HepG2 (cell line): ENCODE results near the gene NUP93. TPM values are rescaled to one million over a fixed set of nuclear protein-coding genes. Genes with fewer than 3 reads are reported as not detected.

Source experiments
- ATAC-seq: fragments of 200-7000 bp; cut with Tn5 transposase; 3 replicates; pipeline ENCODE4 v1.9.1; 2020; ENCODE audit warnings: mild to moderate bottlenecking, moderate library complexity
- BruUV-seq: library from RNA; stranded (reverse); fragments of 400-500 nt; replicated peaks from 2 replicates; lab custom pipeline; 2021; lab: Mats Ljungman, UMichigan
- CTCF ChIA-PET: fragments of 300-600 bp; formaldehyde crosslinking; extraction: SDS; loops from one replicate; lab custom pipeline; 2021; ENCODE audit warnings: low total read pairs, inconsistent platforms, low intra/inter-chr PET ratio; lab: Yijun Ruan, JAX
- POLR2A ChIA-PET: fragments of 350-600 bp; sonication (Branson Sonifier 250); formaldehyde crosslinking; loops from one replicate; lab custom pipeline; 2020; ENCODE audit warnings: antibody characterized with exemption, inconsistent platforms; lab: Yijun Ruan, JAX
- DNase-seq: peaks from one replicate; pipeline ENCODE4 v3.0.0-alpha.2; 2015; ENCODE audit warnings: low spot score
- FAIRE-seq: peaks from 3 replicates; lab custom pipeline; 2011; peaks lifted over from hg19 to GRCh38; lab: Jason Lieb, UNC
- H2AFZ ChIP-seq: one replicate; pipeline ENCODE4 v1.6.1; 2011; ENCODE audit warnings: low read length, inconsistent platforms
- H3K27ac ChIP-seq: fragments of 300-600 bp; 3 replicates; pipeline ENCODE4 v1.8.0; 2011; ENCODE audit warnings: mixed run types, mild to moderate bottlenecking, mixed read lengths, low read length, inconsistent platforms; ENCODE audit not compliant: insufficient read depth; ENCODE audit errors: extremely low read length
- H3K27me3 ChIP-seq, 2 experiments: fragments of 200-600 bp in 1 of 2; 2 replicates in 1 of 2; 3 replicates in 1 of 2; pipeline versions ENCODE4 v1.6.0 to v1.8.0; 2011; ENCODE audit warnings: low read length in 2 of 2, mild to moderate bottlenecking in 2 of 2, moderate library complexity in 2 of 2, inconsistent platforms in 1 of 2; ENCODE audit not compliant: insufficient read depth in 2 of 2, control insufficient read depth in 1 of 2
- H3K36me3 ChIP-seq, 2 experiments: fragments of 200-600 bp in 1 of 2; replicated peaks in 1 of 2; 2 replicates in 1 of 2; 3 replicates in 1 of 2; pipeline versions ENCODE4 v1.5.1 to v1.8.0; 2011; ENCODE audit warnings: low read length in 2 of 2, inconsistent platforms in 1 of 2; ENCODE audit not compliant: insufficient read depth in 2 of 2, control insufficient read depth in 1 of 2
- H3K4me1 ChIP-seq: 2 replicates; pipeline ENCODE4 v1.5.1; 2012; ENCODE audit warnings: low read length, inconsistent platforms; ENCODE audit not compliant: insufficient read depth
- H3K4me2 ChIP-seq: 2 replicates; pipeline ENCODE4 v1.6.0; 2011; ENCODE audit warnings: low read depth, low read length, inconsistent platforms
- H3K4me3 ChIP-seq, 3 experiments: fragments of 200-600 bp in 1 of 3; sonication (generic), shearing (Covaris generic) in 1 of 3; replicated peaks in 1 of 3; 2 replicates each; pipeline ENCODE4 v1.5.1; 2011 to 2016; ENCODE audit warnings: low read length in 3 of 3, inconsistent platforms in 2 of 3, low read depth in 2 of 3, mild to moderate bottlenecking in 2 of 3, control low read depth in 1 of 3, mixed read lengths in 1 of 3; ENCODE audit not compliant: insufficient read depth in 1 of 3
- H3K79me2 ChIP-seq: one replicate; pipeline ENCODE4 v1.6.1; 2011; ENCODE audit warnings: low read length, inconsistent platforms; ENCODE audit not compliant: insufficient read depth
- H3K9ac ChIP-seq: 2 replicates; pipeline ENCODE4 v1.6.0; 2011; ENCODE audit warnings: mild to moderate bottlenecking, low read depth, low read length, inconsistent platforms; ENCODE audit not compliant: insufficient read depth
- H3K9me3 ChIP-seq: 2 replicates; pipeline ENCODE4 v1.5.1; 2012; ENCODE audit warnings: mild to moderate bottlenecking, low read length
- H4K20me1 ChIP-seq: 2 replicates; pipeline ENCODE4 v1.6.0; 2011; ENCODE audit warnings: inconsistent platforms, mild to moderate bottlenecking, low read length, moderate library complexity; ENCODE audit not compliant: insufficient read depth
- AHDC1 ChIP-seq: sonication (generic); formaldehyde crosslinking; IDR thresholded peaks from 2 replicates; pipeline ENCODE4 v1.5.1; 2020; ENCODE audit warnings: mild to moderate bottlenecking, missing genetic modification reagents, borderline replicate concordance
- CREM ChIP-seq, 2 experiments: sonication (generic) in 1 of 2; formaldehyde crosslinking in 1 of 2; IDR thresholded peaks; 2 replicates each; pipeline versions ENCODE4 v1.4.0 to v1.6.1; 2016 to 2020; ENCODE audit warnings: antibody characterized with exemption in 1 of 2, mild to moderate bottlenecking in 1 of 2, missing genetic modification reagents in 1 of 2
- HDAC6 ChIP-seq: fragments of 200-600 bp; sonication (generic); IDR thresholded peaks from 2 replicates; pipeline ENCODE4 v1.7.0; 2017; ENCODE audit warnings: mild to moderate bottlenecking, antibody characterized with exemption, low read length, low read depth
- MIXL1 ChIP-seq: IDR thresholded peaks from 2 replicates; pipeline ENCODE4 v1.6.1; 2016
- THAP7 ChIP-seq: sonication (generic); formaldehyde crosslinking; IDR thresholded peaks from 2 replicates; pipeline ENCODE4 v1.8.1; 2023; ENCODE audit warnings: mild to moderate bottlenecking, missing genetic modification reagents
- ZBTB1 ChIP-seq: sonication (generic); formaldehyde crosslinking; IDR thresholded peaks from 2 replicates; pipeline ENCODE4 v1.4.0; 2020; ENCODE audit warnings: missing genetic modification reagents, borderline replicate concordance
- ZFYVE20 ChIP-seq: sonication (generic); formaldehyde crosslinking; IDR thresholded peaks from 2 replicates; pipeline ENCODE4 v1.8.0; 2023; ENCODE audit warnings: low read depth, mild to moderate bottlenecking, moderate library complexity, missing genetic modification reagents, borderline replicate concordance
- ZHX2 ChIP-seq, 2 experiments: sonication (generic) in 1 of 2; formaldehyde crosslinking in 1 of 2; IDR thresholded peaks; 2 replicates each; pipeline versions ENCODE4 v1.6.1 to v1.9.0; 2014 to 2022; ENCODE audit warnings: antibody characterized with exemption in 1 of 2, borderline replicate concordance in 1 of 2, inconsistent platforms in 1 of 2, low read depth in 1 of 2, missing genetic modification reagents in 1 of 2
- ZNF280B ChIP-seq: sonication (generic); formaldehyde crosslinking; IDR thresholded peaks from 2 replicates; pipeline ENCODE4 v1.5.0; 2020; ENCODE audit warnings: missing genetic modification reagents, mild to moderate bottlenecking, borderline replicate concordance
- WGBS: methylation state at CpG from one replicate; pipeline ENCODE4 v1.1.6; 2017; ENCODE audit warnings: low lambda C conversion rate; 5-methylcytosine and 5-hydroxymethylcytosine counted together
- in situ Hi-C: cut with HindIII; loops from 2 replicates; pipeline ENCODE4 v1.10.0; 2017; ENCODE audit warnings: low pct_unique_long_range_greater_than_20kb; ENCODE audit not compliant: extremely low pct_ligation_motif_present
- intact Hi-C: fragments of 100-400 bp; cut with micrococcal nuclease; formaldehyde crosslinking; loops from one replicate; pipeline ENCODE4 v1.10.0; 2022; ENCODE audit not compliant: unreplicated experiment
- polyA plus RNA-seq, 8 experiments: library from polyadenylated mRNA; depleted of rRNA in 3 of 8; stranded (reverse) in 7 of 8; unstranded in 1 of 8; fragments of >200 nt; fragmentation: Illumina TruSeq in 4 of 8; extraction: Trizol in 4 of 8; gene quantifications; 2 replicates each; pipeline versions ENCODE4 v1.2.1 to v1.2.3, GENCODE V29; 2011 to 2016; ENCODE audit warnings: low read depth in 4 of 8, missing spikeins in 1 of 8, mixed read lengths in 1 of 8; ENCODE audit not compliant: insufficient read depth in 1 of 8
- total RNA-seq, 5 experiments: library from RNA; depleted of rRNA; stranded (reverse); fragments of >200 nt; fragmentation: Illumina TruSeq; extraction: Trizol; gene quantifications; 2 replicates each; pipeline ENCODE4 v1.2.3, GENCODE V29; 2016; ENCODE audit warnings: low read depth in 1 of 5

The NUP93 gene
- total and polyA plus RNA-seq, 2 of the 13 experiments (the other 11 are each of a cell fraction or from before 2014, with no cell fraction given), result 58.5 to 140 TPM

DNA sequence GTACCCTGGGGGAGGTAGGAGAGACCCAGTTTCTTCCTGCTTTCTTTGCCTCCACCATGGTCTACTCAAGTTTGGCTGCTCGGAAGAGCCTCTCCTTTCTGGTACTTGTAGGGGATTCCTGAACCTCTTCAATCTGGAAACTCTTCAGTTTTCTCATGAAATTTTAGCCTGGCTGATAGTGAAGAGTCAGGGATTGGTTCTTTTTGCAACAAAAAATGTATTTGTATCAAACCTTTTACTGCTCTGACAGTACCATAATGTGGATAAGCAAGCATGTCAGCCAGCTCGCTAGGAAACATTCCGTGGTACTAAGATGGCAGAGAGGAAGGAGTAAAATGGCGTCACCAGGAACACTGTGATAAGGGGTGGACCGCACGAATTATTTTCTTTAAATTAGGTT lies 55.4 kb downstream of the NUP93 start:
- intact Hi-C loops, result loop anchor here (5.0 kb wide), 1 partner anchor 208 kb away; no protein-coding TSS in a partner anchor
- FAIRE-seq, result no peak
- H3K4me2 ChIP-seq, result no peak overlapping the region
- H3K36me3 ChIP-seq, result no peaks in the 10 kb centered on the region
- peaks cover 13% of the 10 kb centered on the region; the same call in 1 of the 2 replicates for H3K4me1 ChIP-seq
- ATAC-seq, result no peak
- H3K9ac ChIP-seq, result no peak overlapping the region
- H3K27me3 ChIP-seq, result no peaks in the 10 kb centered on the region
- ChIA-PET CTCF (no interaction called here), POLR2A (no interaction called here)
- no peak overlapping the region for H3K27ac ChIP-seq
- no TSS peak for BruUV-seq
- no peak overlapping the region for H3K4me3 ChIP-seq
- H4K20me1 ChIP-seq, result no peaks in the 10 kb centered on the region
- no peak for DNase-seq
- H3K79me2 ChIP-seq, result no peaks in the 10 kb centered on the region
- H3K9me3 ChIP-seq, result no peaks in the 10 kb centered on the region
- in situ Hi-C loops, result no loop called here
- 96% methylated on average over 6 of the region's 6 CpGs for WGBS
- H2AFZ ChIP-seq, result no peak overlapping the region
- TF ChIP-seq ZNF280B (CRISPR knock-in tag), result no peak
- TF ChIP-seq ZFYVE20 (CRISPR knock-in tag), result no peak
- TF ChIP-seq AHDC1, result no peak
- TF ChIP-seq THAP7 (CRISPR knock-in tag), result no peak
- TF ChIP-seq MIXL1 (CRISPR knock-in tag), result no peak
- no peak for TF ChIP-seq HDAC6
- TF ChIP-seq ZBTB1 (CRISPR knock-in tag), result no peak
- no peak for TF ChIP-seq CREM (IDR thresholded peaks at IDR 0.05)
- TF ChIP-seq CREM (CRISPR knock-in tag; IDR thresholded peaks at IDR 0.05), result no peak
- no peak for TF ChIP-seq ZHX2 (IDR thresholded peaks at IDR 0.05; ENCODE audit: low read depth)
- TF ChIP-seq ZHX2 (CRISPR knock-in tag; IDR thresholded peaks at IDR 0.05; ENCODE audit: borderline replicate concordance), result no peak
